Neutrophil (primary cell): ENCODE measurements around the gene HGD.

ENCODE experiments used
- H3K27ac ChIP-seq: fragments of 200-600 bp; sonication (generic); 2 replicates; pipeline ENCODE4 v1.5.1; 2016; ENCODE audit warnings: mild to moderate bottlenecking, moderate library complexity
- H3K27me3 ChIP-seq: fragments of 200-600 bp; sonication (generic); 2 replicates; pipeline ENCODE4 v1.6.0; 2016; ENCODE audit warnings: mild to moderate bottlenecking
- H3K36me3 ChIP-seq: fragments of 200-600 bp; sonication (generic); 2 replicates; pipeline ENCODE4 v1.5.1; 2017
- H3K4me1 ChIP-seq, 2 experiments: fragments of 200-600 bp in 1 of 2; sonication (generic) in 1 of 2; 1 replicate in 1 of 2; 2 replicates in 1 of 2; pipeline versions ENCODE4 v1.5.1 to v1.6.1; 2013 to 2016; ENCODE audit warnings: low read depth in 1 of 2, low read length in 1 of 2, mild to moderate bottlenecking in 1 of 2, moderate library complexity in 1 of 2; ENCODE audit not compliant: control insufficient read depth in 1 of 2, insufficient read depth in 1 of 2
- H3K4me3 ChIP-seq, 2 experiments: fragments of 200-600 bp in 1 of 2; sonication (generic) in 1 of 2; 1 replicate in 1 of 2; 2 replicates in 1 of 2; pipeline ENCODE4 v1.5.1; 2013 to 2016; ENCODE audit warnings: low read depth in 1 of 2, low read length in 1 of 2, mild to moderate bottlenecking in 1 of 2, moderate library complexity in 1 of 2
- H3K9me3 ChIP-seq: fragments of 200-600 bp; sonication (generic); 2 replicates; pipeline ENCODE4 v1.5.1; 2016
- CTCF ChIP-seq: fragments of 200-600 bp; sonication (generic); IDR thresholded peaks from 2 replicates; pipeline ENCODE4 v1.5.1; 2016; ENCODE audit warnings: antibody characterized with exemption

The HGD gene

GRCh38 chr3:120661945-120662344 lies 20.1 kb downstream of the HGD start:
- Histone ChIP-seq H3K9me3 (no peaks in the 10 kb centered on the region), H3K27me3 (peaks cover 13% of the 10 kb centered on the region), H3K4me3 (no peak overlapping the region), H3K27ac (no peak overlapping the region), H3K4me1 (no peaks in the 10 kb centered on the region), H3K36me3 (no peaks in the 10 kb centered on the region)
- TF ChIP-seq CTCF = no peak

GRCh38 chr3:120661106-120661905 lies 20.7 kb downstream of the HGD start:
- Histone ChIP-seq H3K27ac (no peak overlapping the region), H3K9me3 (no peaks in the 10 kb centered on the region), H3K36me3 (no peaks in the 10 kb centered on the region), H3K4me1 (no peaks in the 10 kb centered on the region), H3K27me3 (peaks cover 13% of the 10 kb centered on the region), H3K4me3 (no peak overlapping the region)
- TF ChIP-seq CTCF = no peak

- Histone ChIP-seq H3K9me3 (no peaks in the 10 kb centered on the region), H3K36me3 (no peaks in the 10 kb centered on the region), H3K4me1 (no peaks in the 10 kb centered on the region), H3K27ac (no peak overlapping the region), H3K4me3 (no peak overlapping the region), H3K27me3 (peaks cover 4% of the 10 kb centered on the region)
- TF ChIP-seq CTCF = no peak
Measured at GRCh38 chr3:120659834-120660233, 22.2 kb downstream of the HGD start.

GRCh38 chr3:120659285-120659684 lies 22.8 kb downstream of the HGD start:
- H3K4me3 ChIP-seq = no peak overlapping the region
- no peak for TF ChIP-seq CTCF
- H3K27ac ChIP-seq = no peak overlapping the region
- no peaks in the 10 kb centered on the region for H3K9me3 ChIP-seq
- H3K36me3 ChIP-seq = no peaks in the 10 kb centered on the region
- no peaks in the 10 kb centered on the region for H3K4me1 ChIP-seq
- no peaks in the 10 kb centered on the region for H3K27me3 ChIP-seq

GRCh38 chr3:120652896-120653545 lies 29.0 kb downstream of the HGD start:
- Histone ChIP-seq H3K4me3 (no peak overlapping the region), H3K4me1 (no peaks in the 10 kb centered on the region), H3K9me3 (no peaks in the 10 kb centered on the region), H3K27me3 (no peaks in the 10 kb centered on the region), H3K36me3 (no peaks in the 10 kb centered on the region), H3K27ac (no peak overlapping the region)
- no peak for TF ChIP-seq CTCF
